Measurements from ENCODE around the gene CALCOCO2. TPM values are rescaled to one million over a fixed set of nuclear protein-coding genes. Genes with fewer than 3 reads are reported as not detected.

The CALCOCO2 gene
- total and polyA plus RNA-seq, 2 of the 13 experiments (the other 11 are each of a cell fraction or from before 2014, with no cell fraction given): 72.9 to 111 TPM

DNA sequence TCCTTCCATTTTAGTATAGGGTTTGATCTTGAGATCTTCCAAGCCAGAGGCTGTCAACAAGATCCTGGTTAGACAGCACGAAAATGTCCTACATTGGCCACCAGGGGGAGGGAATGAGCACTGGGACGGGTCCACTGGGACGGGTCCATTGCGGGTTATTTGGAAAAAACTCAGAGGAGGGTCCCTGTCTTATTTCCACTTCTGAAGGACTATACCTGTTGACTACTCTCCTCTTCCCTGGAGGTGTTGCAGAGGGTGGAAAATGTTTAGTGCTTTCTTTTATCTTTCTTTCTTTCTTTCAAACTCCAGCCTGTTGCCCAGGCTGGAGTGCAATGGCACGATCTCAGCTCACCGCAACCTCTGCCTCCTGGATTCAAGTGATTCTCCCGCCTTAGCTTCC is 16.3 kb upstream of the CALCOCO2 start:
- H3K27ac ChIP-seq (ENCODE audit: extremely low read length, insufficient read depth, low read length): no peak overlapping the region
- BruUV-seq (replicated peaks): no TSS peak
- H3K36me3 ChIP-seq (replicated peaks in 1 of 2; ENCODE audit: control insufficient read depth in 1 of 2, insufficient read depth in 2 of 2, low read length in 2 of 2): no peaks in the 10 kb centered on the region
- H3K4me1 ChIP-seq (ENCODE audit: insufficient read depth, low read length): peaks cover 39% of the 10 kb centered on the region
- no peaks in the 10 kb centered on the region for H3K9me3 ChIP-seq (ENCODE audit: low read length)
- 0 out of 3 replicates have a peak, but pooled peaks have one; percentile 14 for ATAC-seq
- no peak overlapping the region for H2AFZ ChIP-seq (ENCODE audit: low read length)
- H3K9ac ChIP-seq (ENCODE audit: insufficient read depth, low read depth, low read length): no peak overlapping the region
- H3K4me3 ChIP-seq (replicated peaks in 1 of 3; ENCODE audit: insufficient read depth in 1 of 3, low read depth in 2 of 3, low read length in 3 of 3): no peak overlapping the region
- no peaks in the 10 kb centered on the region for H3K79me2 ChIP-seq (ENCODE audit: insufficient read depth, low read length)
- ChIA-PET POLR2A (interaction anchor here (1.5 to 1.9 kb wide), 2 partner anchors 64 to 78 kb away, joined by 4 to 8 read pairs; partner anchors contain the start of gene ATP5MC1), CTCF (ENCODE audit: low intra/inter-chr PET ratio, low total read pairs) (interaction anchor here (1.2 to 6.3 kb wide), 5 partner anchors 10 to 90 kb away, joined by 4 to 155 read pairs (median 8); no protein-coding TSS in a partner anchor)
- peaks cover 0 to 28% of the 10 kb centered on the region in 2 experiments; a peak in 3 of 5 replicates for H3K27me3 ChIP-seq (ENCODE audit: control insufficient read depth in 1 of 2, insufficient read depth in 2 of 2, low read length in 2 of 2)
- WGBS (ENCODE audit: low lambda C conversion rate): 17% methylated on average over 7 of the region's 7 CpGs
- in situ Hi-C loops (cut with HindIII; ENCODE audit: extremely low pct_ligation_motif_present, low pct_unique_long_range_greater_than_20kb) (loop anchor here (5.0 to 10.0 kb wide), 2 partner anchors 63 to 230 kb away; no protein-coding TSS in a partner anchor), intact Hi-C loops (cut with micrococcal nuclease; ENCODE audit: unreplicated experiment) (loop anchor here (1.0 to 2.0 kb wide), 2 partner anchors 56 to 65 kb away; no protein-coding TSS in a partner anchor)
- H4K20me1 ChIP-seq (ENCODE audit: insufficient read depth, low read length): no peaks in the 10 kb centered on the region
- DNase-seq (ENCODE audit: low spot score): peak; percentile 66
- H3K4me2 ChIP-seq (ENCODE audit: low read depth, low read length): no peak overlapping the region
- FAIRE-seq: peak; percentile 55
- TF ChIP-seq ZNF101 (CRISPR knock-in tag; IDR thresholded peaks at IDR 0.05; ENCODE audit: borderline replicate concordance, low read depth) (no peak), HNRNPH1 (optimal IDR thresholded peaks at IDR 0.05; ENCODE audit: low read depth, low read length) (no peak), SNAPC2 (CRISPR knock-in tag; IDR thresholded peaks at IDR 0.05) (no peak), ZNF781 (CRISPR knock-in tag; IDR thresholded peaks at IDR 0.05; ENCODE audit: borderline replicate concordance, not compliant biosample characterization) (no peak), RAD21 (CRISPR knock-in tag; IDR thresholded peaks at IDR 0.05) (peak; percentile 83), EZH2 (conservative IDR thresholded peaks at IDR 0.05; ENCODE audit: low read depth, low read length) (no peak), RARA (CRISPR knock-in tag; IDR thresholded peaks at IDR 0.05) (no peak), YEATS2 (CRISPR knock-in tag; IDR thresholded peaks at IDR 0.05; ENCODE audit: borderline replicate concordance) (0 out of 2 replicates have a peak, but pooled peaks have one; percentile 24), CAMTA2 (CRISPR knock-in tag; IDR thresholded peaks at IDR 0.05; ENCODE audit: borderline replicate concordance) (no peak), SAFB2 (CRISPR knock-in tag; IDR thresholded peaks at IDR 0.05; ENCODE audit: borderline replicate concordance, low read depth) (no peak), BRCA1 (CRISPR knock-in tag; IDR thresholded peaks at IDR 0.05) (no peak), RELA (CRISPR knock-in tag; IDR thresholded peaks at IDR 0.05) (no peak), SMARCC2 (IDR thresholded peaks at IDR 0.05) (no peak), RARG (CRISPR knock-in tag; IDR thresholded peaks at IDR 0.05; ENCODE audit: low read depth) (no peak), MIER2 (CRISPR knock-in tag; IDR thresholded peaks at IDR 0.05) (peak; percentile 26; the same call in 1 of the 2 replicates), STAG1 (CRISPR knock-in tag; IDR thresholded peaks at IDR 0.05) (peak; percentile 82), ZSCAN31 (CRISPR knock-in tag; IDR thresholded peaks at IDR 0.05; ENCODE audit: low read depth) (0 out of 2 replicates have a peak, but pooled peaks have one; percentile 35), FOXA3 (CRISPR knock-in tag; IDR thresholded peaks at IDR 0.05) (0 out of 2 replicates have a peak, but pooled peaks have one; percentile 33), HNF4A (CRISPR knock-in tag; IDR thresholded peaks at IDR 0.05) (0 out of 2 replicates have a peak, but pooled peaks have one; percentile 5)
- TF ChIP-seq, protein P1, sequence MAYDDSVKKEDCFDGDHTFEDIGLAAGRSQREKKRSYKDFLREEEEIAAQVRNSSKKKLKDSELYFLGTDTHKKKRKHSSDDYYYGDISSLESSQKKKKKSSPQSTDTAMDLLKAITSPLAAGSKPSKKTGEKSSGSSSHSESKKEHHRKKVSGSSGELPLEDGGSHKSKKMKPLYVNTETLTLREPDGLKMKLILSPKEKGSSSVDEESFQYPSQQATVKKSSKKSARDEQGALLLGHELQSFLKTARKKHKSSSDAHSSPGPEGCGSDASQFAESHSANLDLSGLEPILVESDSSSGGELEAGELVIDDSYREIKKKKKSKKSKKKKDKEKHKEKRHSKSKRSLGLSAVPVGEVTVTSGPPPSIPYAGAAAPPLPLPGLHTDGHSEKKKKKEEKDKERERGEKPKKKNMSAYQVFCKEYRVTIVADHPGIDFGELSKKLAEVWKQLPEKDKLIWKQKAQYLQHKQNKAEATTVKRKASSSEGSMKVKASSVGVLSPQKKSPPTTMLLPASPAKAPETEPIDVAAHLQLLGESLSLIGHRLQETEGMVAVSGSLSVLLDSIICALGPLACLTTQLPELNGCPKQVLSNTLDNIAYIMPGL (CRISPR knock-in tag; IDR thresholded peaks at IDR 0.05; ENCODE audit: borderline replicate concordance in 1 of 2, low read depth in 1 of 2): 0 out of 4 replicates have a peak, but pooled peaks of 1 of the 2 experiments have one; percentile 57
- TF ChIP-seq, protein P2, sequence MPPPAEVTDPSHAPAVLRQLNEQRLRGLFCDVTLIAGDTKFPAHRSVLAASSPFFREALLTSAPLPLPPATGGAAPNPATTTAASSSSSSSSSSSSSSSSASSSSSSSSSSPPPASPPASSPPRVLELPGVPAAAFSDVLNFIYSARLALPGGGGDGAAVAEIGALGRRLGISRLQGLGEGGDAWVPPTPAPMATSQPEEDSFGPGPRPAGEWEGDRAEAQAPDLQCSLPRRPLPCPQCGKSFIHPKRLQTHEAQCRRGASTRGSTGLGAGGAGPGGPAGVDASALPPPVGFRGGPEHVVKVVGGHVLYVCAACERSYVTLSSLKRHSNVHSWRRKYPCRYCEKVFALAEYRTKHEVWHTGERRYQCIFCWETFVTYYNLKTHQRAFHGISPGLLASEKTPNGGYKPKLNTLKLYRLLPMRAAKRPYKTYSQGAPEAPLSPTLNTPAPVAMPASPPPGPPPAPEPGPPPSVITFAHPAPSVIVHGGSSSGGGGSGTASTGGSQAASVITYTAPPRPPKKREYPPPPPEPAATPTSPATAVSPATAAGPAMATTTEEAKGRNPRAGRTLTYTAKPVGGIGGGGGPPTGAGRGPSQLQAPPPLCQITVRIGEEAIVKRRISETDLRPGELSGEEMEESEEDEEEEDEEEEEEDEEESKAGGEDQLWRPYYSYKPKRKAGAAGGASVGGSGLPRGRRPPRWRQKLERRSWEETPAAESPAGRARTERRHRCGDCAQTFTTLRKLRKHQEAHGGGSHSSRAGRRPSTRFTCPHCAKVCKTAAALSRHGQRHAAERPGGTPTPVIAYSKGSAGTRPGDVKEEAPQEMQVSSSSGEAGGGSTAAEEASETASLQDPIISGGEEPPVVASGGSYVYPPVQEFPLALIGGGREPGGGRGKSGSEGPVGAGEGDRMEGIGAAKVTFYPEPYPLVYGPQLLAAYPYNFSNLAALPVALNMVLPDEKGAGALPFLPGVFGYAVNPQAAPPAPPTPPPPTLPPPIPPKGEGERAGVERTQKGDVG (CRISPR knock-in tag; IDR thresholded peaks at IDR 0.05; ENCODE audit: borderline replicate concordance): no peak
